Measurements from ENCODE around the gene MGAT4C.
"Not testable (repeated sequence)": the region's sequence is repeated elsewhere in the genome, so short reads cannot be mapped to it uniquely, and the experiment has no call there.

The MGAT4C gene

DNA sequence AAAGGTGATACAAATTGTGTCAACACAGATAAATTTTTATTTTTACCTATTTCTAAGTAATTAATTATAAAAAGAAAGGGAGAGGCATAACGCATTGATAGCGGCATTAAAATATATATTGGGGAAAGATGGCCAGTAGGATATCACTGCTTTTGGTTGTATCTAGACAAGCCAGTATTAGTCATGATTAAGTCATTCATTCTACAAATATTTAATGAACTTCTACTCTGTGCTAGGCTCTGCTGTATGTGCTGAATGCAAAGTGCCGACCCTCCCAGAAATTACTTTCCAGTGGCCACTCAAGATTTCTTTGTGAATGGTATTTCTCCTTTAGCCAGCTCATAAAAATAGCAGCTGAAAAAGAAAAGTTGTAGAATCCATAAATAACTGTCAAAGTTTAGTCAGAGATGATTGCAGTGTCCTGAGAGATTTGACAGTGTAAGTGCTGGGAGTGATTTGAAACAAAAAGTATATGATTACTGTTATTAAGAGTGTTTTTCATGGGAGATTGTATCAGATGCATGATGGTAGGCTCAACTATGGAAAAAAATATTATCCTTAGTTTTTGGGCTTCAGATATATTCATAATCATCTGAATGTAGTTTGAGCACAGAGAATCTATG is 133.2 kb downstream of the MGAT4C start:
- DNase-seq: no peak

GRCh38 chr12:86118161-86118560 is 138.0 kb downstream of the MGAT4C start:
- no peak for DNase-seq

GRCh38 chr12:86117711-86118110 is 138.5 kb downstream of the MGAT4C start:
- DNase-seq: no peak

DNA sequence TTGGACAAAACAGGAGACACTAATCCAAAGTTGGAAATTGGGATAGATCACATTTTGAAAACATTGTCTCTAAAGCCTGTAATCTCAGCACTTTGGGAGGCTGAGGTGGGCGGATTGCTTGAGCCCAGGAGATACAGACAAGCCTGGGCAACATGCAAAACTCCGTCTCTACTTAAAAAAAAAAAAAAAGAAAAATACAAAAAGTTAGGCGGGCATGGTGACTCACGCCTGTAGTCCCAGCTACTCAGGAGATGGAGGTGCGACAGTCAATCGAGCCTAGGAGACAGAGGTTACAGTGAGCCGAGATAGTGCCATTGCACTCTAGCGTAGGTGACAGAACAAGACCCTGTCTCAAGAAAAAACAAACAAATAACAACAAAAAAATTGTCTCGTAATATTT is 152.1 kb downstream of the MGAT4C start:
- DNase-seq: no peak

GRCh38 chr12:86097161-86097560 is 159.0 kb downstream of the MGAT4C start:
- DNase-seq: no peak

GRCh38 chr12:86091681-86092080 is 164.5 kb downstream of the MGAT4C start:
- no peak for DNase-seq

DNA sequence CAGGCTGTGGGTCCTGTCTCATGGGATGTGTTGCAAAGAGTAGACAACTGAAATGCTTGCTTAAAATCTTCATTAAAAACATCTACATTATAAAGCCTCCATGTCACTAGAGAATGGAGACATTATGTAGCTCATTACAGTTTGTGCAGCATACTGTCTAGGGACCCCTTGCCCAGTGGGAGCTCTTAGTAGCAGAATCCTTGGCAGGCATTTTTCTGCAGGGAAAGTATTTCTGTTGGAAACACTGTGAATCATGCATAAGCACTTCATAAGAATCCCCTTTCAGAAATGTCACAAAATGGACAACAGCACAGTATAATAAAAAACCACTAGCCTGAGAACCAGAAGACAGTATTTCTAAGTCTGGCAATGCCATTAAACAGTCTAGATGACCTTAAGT is 174.3 kb downstream of the MGAT4C start:
- DNase-seq: no peak

DNA sequence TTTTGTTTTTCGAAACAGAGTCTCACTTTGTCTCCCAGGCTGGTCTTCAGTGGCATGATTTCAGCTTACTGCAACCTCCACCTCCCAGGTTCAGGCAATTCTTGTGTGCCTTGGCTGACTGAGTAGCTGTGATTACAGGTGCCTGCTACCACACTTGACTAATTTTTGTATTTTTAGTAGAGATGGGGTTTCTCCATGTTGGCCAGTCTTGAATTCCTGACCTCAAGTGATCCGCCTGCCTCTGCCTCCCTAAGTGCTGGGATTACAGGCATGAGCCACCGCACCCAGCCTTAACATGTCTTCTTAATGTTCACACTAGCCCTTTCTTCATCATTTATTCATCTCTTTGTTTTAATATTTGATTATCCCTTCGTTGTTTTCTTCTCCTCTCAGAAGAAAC is 197.1 kb downstream of the MGAT4C start:
- DNase-seq: not testable (repeated sequence)

DNA sequence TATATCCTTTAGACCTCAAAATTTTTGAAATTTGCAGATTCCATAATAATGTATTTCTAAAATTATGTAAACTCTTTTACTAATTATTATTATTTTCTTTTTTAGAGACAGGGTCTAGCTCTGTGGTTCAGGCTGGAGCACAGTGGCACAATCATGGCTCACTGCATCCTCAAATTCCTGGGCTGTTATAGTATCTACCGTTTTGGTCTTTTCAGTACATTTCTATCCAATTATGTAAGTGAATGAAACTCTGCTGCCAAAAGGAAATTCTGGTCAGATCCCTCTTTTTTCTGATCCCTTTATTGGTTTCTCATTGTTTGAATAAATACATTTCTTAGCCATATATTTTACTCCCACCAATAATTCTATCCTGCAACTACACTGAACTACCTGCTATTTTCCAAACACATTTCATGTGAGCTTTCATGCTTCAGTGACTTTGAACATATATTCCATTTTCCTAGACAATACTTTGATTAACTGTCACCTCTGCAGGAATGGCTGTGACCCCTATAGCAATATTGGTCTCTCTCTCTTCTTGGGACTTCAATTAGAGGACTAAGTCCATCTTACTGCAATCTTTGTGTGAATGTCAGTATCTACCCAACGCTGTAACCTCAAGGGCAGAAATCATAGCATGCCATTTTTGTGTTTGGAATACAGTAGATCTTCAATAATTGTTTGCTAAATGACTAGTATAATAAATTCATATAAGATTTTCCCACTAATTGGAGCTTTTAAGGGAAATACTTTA is 198.9 kb downstream of the MGAT4C start:
- DNase-seq: no peak

DNA sequence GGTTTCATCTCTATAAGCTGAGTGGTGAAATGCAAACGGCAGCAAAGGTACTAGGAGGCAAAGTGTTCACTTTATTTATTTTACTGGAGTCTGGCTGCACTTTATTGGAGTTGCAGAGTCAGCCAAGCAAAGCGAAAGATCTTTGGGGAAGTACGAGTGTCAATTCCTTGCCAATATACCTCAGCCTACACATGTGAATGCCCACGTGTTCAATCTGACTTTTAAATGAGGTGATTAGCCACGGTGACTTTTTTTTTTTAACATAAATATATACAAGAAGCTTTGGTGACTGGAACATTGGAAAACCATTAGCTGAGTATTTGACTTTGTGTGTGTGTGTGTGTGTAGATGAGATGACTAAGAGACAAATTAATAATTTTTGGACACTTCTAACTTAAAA is 203.3 kb downstream of the MGAT4C start:
- DNase-seq: no peak

GRCh38 chr12:86050010-86050409 is 206.2 kb downstream of the MGAT4C start:
- DNase-seq: no peak

GRCh38 chr12:86044396-86044795 is 211.8 kb downstream of the MGAT4C start:
- DNase-seq: no peak

GRCh38 chr12:86042062-86042461 is 214.1 kb downstream of the MGAT4C start:
- no peak for DNase-seq

DNA sequence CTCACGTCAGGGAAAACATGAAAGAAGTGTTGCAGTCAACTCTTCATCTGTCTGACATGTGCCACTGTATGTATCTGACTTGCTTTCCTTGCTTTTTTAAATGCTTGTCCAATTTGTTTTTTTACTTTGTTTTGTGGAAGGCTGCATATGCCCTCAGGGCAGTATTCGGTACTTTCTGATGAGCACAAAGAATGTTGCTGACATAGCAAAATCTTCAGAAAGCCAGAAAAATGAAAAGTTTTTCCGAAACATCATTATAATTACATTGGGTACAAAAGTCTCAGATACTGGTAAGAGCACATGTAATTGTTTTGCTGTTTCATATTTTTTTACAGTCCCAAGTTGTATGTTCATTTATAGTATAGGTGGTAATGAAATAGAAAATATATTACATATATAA is 237.8 kb downstream of the MGAT4C start:
- DNase-seq: no peak

GRCh38 chr12:86015026-86015425 is 241.2 kb downstream of the MGAT4C start:
- DNase-seq: no peak

DNA sequence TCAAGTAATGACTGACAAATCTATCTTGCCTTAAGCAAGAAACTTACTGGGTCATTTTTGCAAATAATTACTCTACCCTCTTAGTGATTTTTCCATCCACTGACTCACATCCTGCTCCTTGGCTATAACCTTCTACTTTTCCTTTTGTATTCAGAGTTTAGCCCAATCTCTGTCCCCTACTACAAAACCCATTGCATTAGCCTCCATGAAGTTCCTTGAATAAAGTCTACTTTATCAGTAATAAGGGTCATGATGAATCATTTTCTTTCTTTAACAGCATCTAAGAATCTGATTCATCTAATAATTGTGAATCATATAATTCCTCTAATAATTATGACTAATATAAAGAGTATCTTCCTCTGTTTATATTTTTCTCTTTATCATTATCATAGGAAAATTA is 249.5 kb downstream of the MGAT4C start:
- DNase-seq: no peak

DNA sequence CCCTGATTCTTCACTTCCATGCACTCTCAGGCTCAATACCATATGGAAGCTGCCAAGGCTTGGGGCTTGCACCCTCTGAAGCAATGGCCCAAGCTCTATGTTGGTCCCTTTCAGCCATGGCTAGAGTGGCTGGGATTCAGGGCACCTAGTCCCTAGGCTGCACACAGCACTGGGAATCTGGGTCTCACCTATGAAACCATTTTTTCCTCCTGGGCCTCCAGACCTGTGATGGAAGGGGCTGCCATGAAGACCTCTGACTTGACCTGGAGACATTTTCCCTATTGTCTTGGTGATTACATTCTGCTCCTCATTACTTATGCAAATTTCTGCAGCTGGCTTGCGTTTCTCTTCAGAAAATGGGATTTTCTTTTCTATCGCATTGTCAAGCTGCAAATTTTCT is 258.1 kb downstream of the MGAT4C start:
- no peak for DNase-seq

GRCh38 chr12:85996280-85996679 is 259.9 kb downstream of the MGAT4C start:
- no peak for DNase-seq

DNA sequence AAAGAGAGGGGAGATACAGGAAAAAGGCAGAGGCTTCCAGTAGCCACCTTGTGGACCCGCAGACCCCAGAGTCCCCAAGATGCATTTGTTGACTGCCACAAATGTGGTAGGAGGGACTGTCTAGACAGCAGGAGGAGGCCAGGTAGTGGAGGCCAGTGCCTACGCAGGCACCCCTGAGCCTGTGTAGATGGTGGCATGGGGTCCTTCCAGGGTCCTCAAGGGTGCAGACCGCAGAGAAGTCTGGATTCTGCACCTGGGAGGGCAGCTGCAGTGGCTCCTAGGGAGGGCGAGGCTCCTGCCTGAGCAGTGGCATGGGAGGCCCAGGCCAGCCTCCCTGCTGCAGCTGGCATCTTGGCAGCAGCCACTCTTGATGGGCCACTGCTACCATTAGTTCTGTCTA is 262.4 kb downstream of the MGAT4C start:
- DNase-seq: no peak

DNA sequence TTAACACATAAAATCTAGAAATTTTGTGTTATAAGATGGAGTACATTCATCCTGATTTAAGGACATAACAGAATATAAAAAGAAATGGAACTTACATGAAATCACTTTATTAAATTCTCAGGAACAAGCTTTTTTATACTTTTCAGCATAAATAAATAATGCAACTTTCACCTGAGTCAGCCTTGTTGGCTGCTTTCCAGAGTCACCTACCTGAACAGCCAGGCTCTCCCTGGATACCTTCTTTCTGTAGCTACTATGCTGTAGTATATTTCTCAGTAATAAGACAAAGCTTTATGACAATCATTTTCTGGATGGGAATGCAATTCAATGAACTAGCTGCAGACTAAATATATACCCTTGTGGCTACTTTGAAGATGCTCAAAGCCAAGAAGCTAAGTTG is 270.2 kb downstream of the MGAT4C start:
- no peak for DNase-seq

- DNase-seq: no peak
Observed at GRCh38 chr12:85983601-85984000, 272.6 kb downstream of the MGAT4C start.

GRCh38 chr12:85979641-85980040 is 276.6 kb downstream of the MGAT4C start:
- DNase-seq: no peak

- DNase-seq: no peak
Observed at GRCh38 chr12:85975716-85976115, 280.5 kb downstream of the MGAT4C start.

DNA sequence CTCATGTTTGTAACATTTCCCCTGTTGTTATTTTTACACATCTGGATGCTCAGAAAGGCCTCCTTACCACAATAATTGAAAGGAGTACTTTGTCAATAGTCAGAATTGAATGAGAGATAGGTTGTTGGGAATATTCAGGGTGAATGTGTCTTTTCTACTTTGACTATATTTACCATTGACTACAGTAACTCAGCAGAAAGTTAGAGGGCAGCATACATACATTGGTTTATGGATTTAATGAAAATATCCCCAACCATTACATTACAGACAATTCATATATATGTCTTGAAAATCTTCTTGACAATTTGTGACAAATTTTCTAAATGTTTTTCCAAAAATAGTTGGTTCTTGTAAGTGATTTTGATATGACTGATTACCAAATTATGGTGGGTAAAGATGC is 284.4 kb downstream of the MGAT4C start:
- no peak for DNase-seq

DNA sequence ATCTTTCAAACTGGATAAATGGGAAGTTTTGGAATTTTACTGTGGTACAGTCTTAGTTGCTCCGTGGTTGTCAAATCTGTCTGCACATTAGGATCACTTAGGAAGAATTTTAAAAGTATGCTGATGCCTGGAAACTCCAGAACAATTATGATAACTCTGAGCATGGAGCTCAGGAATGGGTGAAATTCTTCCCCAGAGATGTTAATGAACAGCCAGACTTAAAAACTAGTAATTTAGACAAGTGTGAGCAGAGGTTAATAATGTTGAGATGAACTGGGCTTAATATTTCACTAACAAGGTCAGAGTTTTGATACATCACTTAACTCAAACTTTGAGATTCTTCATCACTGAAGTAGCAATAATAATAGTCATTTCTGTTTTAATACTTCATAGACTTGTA is 287.6 kb downstream of the MGAT4C start:
- DNase-seq: no peak

All from activated CD4-positive, alpha-beta T cell treated with anti-CD3 and anti-CD28 coated beads, Interleukin-2, Interleukin-6, amounts not matched to agents 100 ng/mL and 50 ng/mL, durations not matched to agents 16 hours and 8 hours (primary cell).